Cardiac muscle cell (in vitro differentiated cells and primary cell): ENCODE measurements around the gene LARGE1. TPM values are rescaled to one million over a fixed set of nuclear protein-coding genes. Genes with fewer than 3 reads are reported as not detected.
A peak's percentile ranks its signal among the peaks of the same experiment; 100 is the strongest.

Experiments used
- DNase-seq, 2 donors: peaks; one replicate each; pipeline versions ENCODE4 v3.0.0 to v3.0.0-alpha.2; 2010 to 2017; ENCODE audit warnings: low read depth in 1 of 2, low spot score in 1 of 2
- H3K27ac ChIP-seq: fragments of 200-600 bp; sonication (generic); 2 replicates; pipeline ENCODE4 v1.5.1; 2016
- H3K27me3 ChIP-seq: fragments of 200-600 bp; sonication (generic); 2 replicates; pipeline ENCODE4 v1.6.0; 2016; ENCODE audit warnings: control low read depth
- H3K36me3 ChIP-seq: fragments of 200-600 bp; sonication (generic); 2 replicates; pipeline ENCODE4 v1.5.1; 2016; ENCODE audit warnings: control low read depth
- H3K4me1 ChIP-seq: fragments of 200-600 bp; sonication (generic); 2 replicates; pipeline ENCODE4 v1.8.1; 2017; ENCODE audit warnings: low read depth, mild to moderate bottlenecking, mixed run types
- H3K4me3 ChIP-seq: fragments of 200-600 bp; sonication (generic); 2 replicates; pipeline ENCODE4 v1.5.1; 2016; ENCODE audit warnings: mild to moderate bottlenecking
- H3K9me3 ChIP-seq: fragments of 200-600 bp; sonication (generic); 2 replicates; pipeline ENCODE4 v1.5.1; 2017; ENCODE audit warnings: low read depth, mild to moderate bottlenecking, control low read depth
- polyA plus RNA-seq: library from polyadenylated mRNA; unstranded; fragments of >200 nt; fragmentation: Nextera tagmentation; extraction: Ambion mirVana; gene quantifications from 2 replicates; pipeline ENCODE4 v1.2.1, GENCODE V29; 2016
- total RNA-seq: library from RNA; depleted of rRNA; stranded (reverse); fragments of >200 nt; gene quantifications from 2 replicates; pipeline ENCODE4 v1.2.3, GENCODE V29; 2016
- TF ChIP-seq, protein P1 (sequence below): IDR thresholded peaks from 2 replicates; pipeline ENCODE4 v1.5.1; 2012; ENCODE audit warnings: low read depth, mild to moderate bottlenecking, low read length

Gene LARGE1
- total and polyA plus RNA-seq, 2 experiments from 2014 or later: 18.4 to 34.3 TPM

DNA sequence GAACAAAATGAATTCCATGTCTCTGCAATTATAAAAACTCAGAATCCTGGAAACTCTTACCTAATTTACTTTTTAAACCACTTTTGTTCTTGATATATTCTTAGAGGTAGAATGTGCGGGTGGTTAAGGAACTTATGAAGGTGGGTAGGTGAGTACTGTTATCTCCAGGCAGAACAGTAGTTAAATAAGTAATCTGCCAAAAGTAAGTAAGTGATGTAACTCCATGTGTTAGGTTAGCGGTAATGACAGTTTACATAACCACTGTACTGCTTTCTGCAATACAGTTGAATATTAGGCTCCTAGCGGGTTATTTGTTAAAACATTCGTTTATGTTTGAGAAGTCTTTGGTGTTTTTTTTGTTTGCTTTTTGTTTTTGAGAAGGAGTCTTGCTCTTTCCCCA, 7.1 kb downstream of the LARGE1 start:
- H3K27me3 ChIP-seq: no peaks in the 10 kb centered on the region
- no peaks in the 10 kb centered on the region for H3K9me3 ChIP-seq
- no peaks in the 10 kb centered on the region for H3K36me3 ChIP-seq
- H3K4me3 ChIP-seq: no peak overlapping the region
- DNase-seq: no peak
- H3K4me1 ChIP-seq: peaks cover 6% of the 10 kb centered on the region
- no peak overlapping the region for H3K27ac ChIP-seq
- TF ChIP-seq, protein P1, sequence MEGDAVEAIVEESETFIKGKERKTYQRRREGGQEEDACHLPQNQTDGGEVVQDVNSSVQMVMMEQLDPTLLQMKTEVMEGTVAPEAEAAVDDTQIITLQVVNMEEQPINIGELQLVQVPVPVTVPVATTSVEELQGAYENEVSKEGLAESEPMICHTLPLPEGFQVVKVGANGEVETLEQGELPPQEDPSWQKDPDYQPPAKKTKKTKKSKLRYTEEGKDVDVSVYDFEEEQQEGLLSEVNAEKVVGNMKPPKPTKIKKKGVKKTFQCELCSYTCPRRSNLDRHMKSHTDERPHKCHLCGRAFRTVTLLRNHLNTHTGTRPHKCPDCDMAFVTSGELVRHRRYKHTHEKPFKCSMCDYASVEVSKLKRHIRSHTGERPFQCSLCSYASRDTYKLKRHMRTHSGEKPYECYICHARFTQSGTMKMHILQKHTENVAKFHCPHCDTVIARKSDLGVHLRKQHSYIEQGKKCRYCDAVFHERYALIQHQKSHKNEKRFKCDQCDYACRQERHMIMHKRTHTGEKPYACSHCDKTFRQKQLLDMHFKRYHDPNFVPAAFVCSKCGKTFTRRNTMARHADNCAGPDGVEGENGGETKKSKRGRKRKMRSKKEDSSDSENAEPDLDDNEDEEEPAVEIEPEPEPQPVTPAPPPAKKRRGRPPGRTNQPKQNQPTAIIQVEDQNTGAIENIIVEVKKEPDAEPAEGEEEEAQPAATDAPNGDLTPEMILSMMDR: no peak

DNA sequence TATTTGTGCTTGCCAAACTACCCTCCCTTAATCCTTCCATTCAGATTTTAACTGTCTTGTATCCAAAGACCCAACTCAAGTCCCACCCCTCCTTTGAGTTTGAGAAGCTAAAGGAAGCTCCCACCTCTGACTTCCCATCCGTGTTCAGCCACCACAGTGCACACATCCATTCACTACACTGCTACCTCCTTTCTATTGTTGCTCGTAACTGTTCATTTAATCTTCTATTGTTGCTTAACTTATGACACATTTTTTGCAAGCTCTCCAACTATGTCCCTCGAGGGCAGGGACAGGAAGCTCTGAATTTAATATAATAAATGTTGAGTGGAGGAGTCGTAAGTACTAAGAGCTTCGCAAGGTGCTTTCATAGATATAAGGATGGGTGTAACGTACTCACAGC, 10.4 kb downstream of the LARGE1 start:
- Histone ChIP-seq H3K4me1 (peaks cover 4% of the 10 kb centered on the region), H3K36me3 (no peaks in the 10 kb centered on the region), H3K27me3 (no peaks in the 10 kb centered on the region), H3K4me3 (no peak overlapping the region), H3K9me3 (no peaks in the 10 kb centered on the region), H3K27ac (no peak overlapping the region)
- DNase-seq: peak in 1 of 2 donors; percentile 21
- TF ChIP-seq, protein P1: no peak

DNA sequence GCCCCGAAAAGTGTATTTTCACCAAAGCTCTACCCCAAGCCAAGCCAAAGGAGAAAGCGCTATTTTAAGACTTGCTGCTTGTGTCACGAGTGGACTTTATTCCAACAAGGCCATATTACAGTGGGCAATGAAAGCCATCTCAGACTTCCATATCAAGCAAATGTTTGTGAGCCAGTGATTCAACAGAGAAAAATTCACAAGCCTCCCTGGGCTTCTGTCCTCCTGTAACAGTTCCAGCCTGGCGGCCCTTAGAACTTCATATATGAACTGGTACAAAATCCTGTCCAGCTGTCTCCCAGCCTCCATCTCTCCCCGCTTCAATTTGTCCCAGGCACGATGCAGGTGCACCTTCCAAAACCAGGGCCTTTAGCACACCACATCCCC, 11.2 kb downstream of the LARGE1 start:
- Histone ChIP-seq H3K36me3 (no peaks in the 10 kb centered on the region), H3K9me3 (no peaks in the 10 kb centered on the region), H3K27ac (no peak overlapping the region), H3K27me3 (no peaks in the 10 kb centered on the region), H3K4me3 (no peak overlapping the region), H3K4me1 (peaks cover 4% of the 10 kb centered on the region)
- TF ChIP-seq, protein P1: no peak
- DNase-seq: peak in 1 of 2 donors; percentile 64

DNA sequence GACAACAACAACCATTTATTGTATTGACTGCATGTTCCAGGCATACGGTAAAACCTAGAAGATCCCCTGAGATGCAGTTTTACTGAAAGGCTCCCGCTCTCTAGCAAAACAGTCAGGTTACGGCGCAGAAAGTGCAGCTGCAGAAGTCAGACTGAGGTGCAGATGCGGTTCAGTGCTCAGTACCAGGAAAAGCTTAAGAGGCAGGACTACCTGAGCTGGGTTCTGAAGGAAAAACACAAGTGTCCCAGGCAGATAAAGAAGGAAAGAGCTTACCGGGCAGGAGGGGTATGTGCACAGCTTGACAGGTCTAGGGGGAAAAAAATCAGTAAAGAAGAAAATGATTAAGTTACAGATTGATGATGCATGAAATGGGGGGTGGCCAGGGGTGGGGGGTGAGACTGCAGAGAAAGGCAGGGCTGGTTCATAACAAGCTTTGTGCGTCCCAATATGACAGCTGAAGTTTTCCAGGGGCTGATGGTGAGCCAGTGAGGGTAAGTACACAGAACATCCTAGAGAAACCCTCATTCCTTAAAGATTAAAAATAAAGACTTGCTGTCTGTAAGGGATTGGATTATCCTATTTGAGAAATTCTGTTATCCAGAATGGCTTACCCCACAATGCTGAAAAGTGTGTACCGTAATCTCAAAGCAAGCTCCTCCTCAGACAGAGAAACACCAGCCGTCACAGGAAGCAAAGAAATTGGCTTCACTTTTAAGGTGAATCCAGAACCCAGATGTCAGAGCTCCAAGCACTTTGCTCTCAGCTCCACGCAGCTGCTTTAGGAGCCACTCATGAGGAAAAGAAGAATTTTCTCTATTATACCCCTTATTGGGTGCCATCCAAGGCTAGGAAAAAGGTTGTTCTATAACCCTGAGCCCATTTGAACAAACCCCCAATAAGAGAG, 11.9 kb downstream of the LARGE1 start:
- H3K9me3 ChIP-seq: no peaks in the 10 kb centered on the region
- H3K4me1 ChIP-seq: peaks cover 4% of the 10 kb centered on the region
- H3K27ac ChIP-seq: no peak overlapping the region
- no peaks in the 10 kb centered on the region for H3K36me3 ChIP-seq
- H3K4me3 ChIP-seq: no peak overlapping the region
- DNase-seq: no peak
- TF ChIP-seq, protein P1: no peak
- no peaks in the 10 kb centered on the region for H3K27me3 ChIP-seq

DNA sequence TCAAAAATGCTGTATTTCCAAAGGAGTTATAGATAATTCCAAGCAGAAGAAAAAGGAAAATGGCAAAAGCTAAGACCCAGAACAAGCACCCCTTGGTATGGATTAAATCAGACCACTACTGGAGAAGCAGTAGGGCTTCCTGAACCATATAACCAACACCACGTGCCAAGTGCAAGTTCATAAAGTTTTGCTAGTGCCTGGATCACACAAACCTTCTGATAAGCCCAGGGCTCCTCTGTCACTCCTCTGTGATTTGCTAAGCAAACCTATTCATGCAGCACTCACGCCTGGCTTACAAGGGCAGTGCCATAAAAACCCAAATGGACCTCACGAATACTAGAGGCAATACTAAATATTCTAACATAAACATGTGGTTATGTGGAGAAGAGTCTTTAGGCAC, 13.3 kb downstream of the LARGE1 start:
- no peaks in the 10 kb centered on the region for H3K27me3 ChIP-seq
- peaks cover 4% of the 10 kb centered on the region for H3K4me1 ChIP-seq
- no peaks in the 10 kb centered on the region for H3K9me3 ChIP-seq
- no peak for DNase-seq
- TF ChIP-seq, protein P1: no peak
- H3K27ac ChIP-seq: no peak overlapping the region
- no peaks in the 10 kb centered on the region for H3K36me3 ChIP-seq
- H3K4me3 ChIP-seq: no peak overlapping the region
